GM12878 (cell line): ENCODE results near the gene ATP8A1. TPM values are rescaled to one million over a fixed set of nuclear protein-coding genes. Genes with fewer than 3 reads are reported as not detected.

Experiments used
- ATAC-seq: fragments of 200-7000 bp; cut with Tn5 transposase; 3 replicates; pipeline ENCODE4 v1.9.1; 2020; ENCODE audit warnings: mild to moderate bottlenecking, moderate library complexity
- BruUV-seq: library from RNA; stranded (reverse); fragments of 400-500 nt; replicated peaks from 2 replicates; lab custom pipeline; 2021; lab: Mats Ljungman, UMichigan
- CTCF ChIA-PET: fragments of 300-600 bp; sonication (Branson Sonifier 250); formaldehyde crosslinking; extraction: SDS; loops from one replicate; lab custom pipeline; 2021; ENCODE audit warnings: inconsistent platforms; lab: Yijun Ruan, JAX
- POLR2A ChIA-PET: fragments of 350-600 bp; formaldehyde crosslinking; extraction: SDS; loops from one replicate; lab custom pipeline; 2021; ENCODE audit warnings: inconsistent platforms; lab: Charles Lee
- RAD21 ChIA-PET: fragments of 300-600 bp; sonication (Branson Sonifier 250); formaldehyde crosslinking; loops from one replicate; lab custom pipeline; 2023; ENCODE audit warnings: antibody characterized with exemption; ENCODE audit not compliant: unreplicated experiment; lab: Charles Lee
- SMC1A ChIA-PET: fragments of 300-600 bp; sonication (Branson Sonifier 250); formaldehyde crosslinking; loops from one replicate; lab custom pipeline; 2023; ENCODE audit not compliant: unreplicated experiment, uncharacterized antibody; lab: Charles Lee
- DNase-seq: peaks from one replicate; pipeline ENCODE4 v3.0.0-alpha.2; 2011; ENCODE audit warnings: low read depth, low spot score
- FAIRE-seq: peaks from 3 replicates; lab custom pipeline; 2011; peaks lifted over from hg19 to GRCh38; lab: Jason Lieb, UNC
- H2AFZ ChIP-seq: 2 replicates; pipeline ENCODE4 v1.6.0; 2011; ENCODE audit warnings: low read depth, low read length, control low read depth; ENCODE audit not compliant: control insufficient read depth
- H3K27ac ChIP-seq: 2 replicates; pipeline ENCODE4 v1.5.1; 2011; ENCODE audit warnings: control low read depth; ENCODE audit not compliant: control insufficient read depth, insufficient read depth
- H3K27me3 ChIP-seq, 2 experiments: replicated peaks in 1 of 2; 2 replicates each; pipeline versions ENCODE4 v1.6.0 to v1.6.1; 2011; ENCODE audit warnings: low read length in 1 of 2; ENCODE audit not compliant: control insufficient read depth in 2 of 2, insufficient read depth in 2 of 2
- H3K36me3 ChIP-seq, 2 experiments: 2 replicates each; pipeline ENCODE4 v1.5.1; 2011; ENCODE audit warnings: low read length in 1 of 2; ENCODE audit not compliant: control insufficient read depth in 2 of 2, insufficient read depth in 2 of 2
- H3K4me1 ChIP-seq: 2 replicates; pipeline ENCODE4 v1.6.1; 2011; ENCODE audit warnings: mild to moderate bottlenecking, low read length, moderate library complexity, mixed read lengths; ENCODE audit not compliant: control insufficient read depth, insufficient read depth
- H3K4me2 ChIP-seq: 2 replicates; pipeline ENCODE4 v1.6.0; 2011; ENCODE audit warnings: control low read depth; ENCODE audit not compliant: control insufficient read depth, insufficient read depth
- H3K4me3 ChIP-seq: fragments of 200-600 bp; sonication (generic); 2 replicates; pipeline ENCODE4 v1.5.1; 2016
- H3K79me2 ChIP-seq: 2 replicates; pipeline ENCODE4 v1.6.0; 2011; ENCODE audit warnings: low read length; ENCODE audit not compliant: control insufficient read depth, insufficient read depth
- H3K9ac ChIP-seq: 2 replicates; pipeline ENCODE4 v1.8.0; 2011; ENCODE audit warnings: low read length, control low read depth, mixed read lengths; ENCODE audit not compliant: control insufficient read depth, insufficient read depth
- H3K9me3 ChIP-seq: replicated peaks from 3 replicates; pipeline ENCODE4 v1.5.1; 2011; ENCODE audit warnings: mild to moderate bottlenecking, low read length; ENCODE audit not compliant: control insufficient read depth, insufficient read depth
- H4K20me1 ChIP-seq: 2 replicates; pipeline ENCODE4 v1.6.0; 2011; ENCODE audit not compliant: control insufficient read depth, insufficient read depth
- CBX5 ChIP-seq: sonication (generic); IDR thresholded peaks from 2 replicates; pipeline ENCODE4 v1.6.1; 2016; ENCODE audit warnings: low read depth, moderate library complexity, mild to moderate bottlenecking, inconsistent platforms
- EED ChIP-seq: sonication (generic); IDR thresholded peaks from 2 replicates; pipeline ENCODE4 v1.6.1; 2016; ENCODE audit warnings: antibody characterized with exemption, low read depth
- EGR1 ChIP-seq, 2 experiments: IDR thresholded peaks; 1 replicate in 1 of 2; 2 replicates in 1 of 2; pipeline ENCODE4 v1.6.1; 2011 to 2012; ENCODE audit warnings: low read depth in 2 of 2, low read length in 2 of 2, borderline replicate concordance in 1 of 2, mild to moderate bottlenecking in 1 of 2, moderate library complexity in 1 of 2
- IRF3 ChIP-seq: fragments of 450-650 bp; IDR thresholded peaks from 2 replicates; pipeline ENCODE4 v1.6.1; 2014; ENCODE audit warnings: mild to moderate bottlenecking
- KAT2A ChIP-seq: conservative IDR thresholded peaks from 2 replicates; pipeline ENCODE4 v1.6.1; 2011; ENCODE audit warnings: low read depth, low read length; ENCODE audit not compliant: control insufficient read depth
- KDM1A ChIP-seq: fragments of 200-600 bp; sonication (generic); IDR thresholded peaks from 2 replicates; pipeline ENCODE4 v1.6.1; 2016; ENCODE audit warnings: borderline replicate concordance
- NRF1 ChIP-seq: conservative IDR thresholded peaks from 2 replicates; pipeline ENCODE4 v1.6.1; 2011; ENCODE audit warnings: mild to moderate bottlenecking, low read depth, low read length, improper control_type of control experiment
- SMAD5 ChIP-seq: IDR thresholded peaks from 2 replicates; pipeline ENCODE4 v1.6.1; 2016; ENCODE audit warnings: antibody characterized with exemption, low read depth
- ZNF622 ChIP-seq: fragments of 450-650 bp; IDR thresholded peaks from 2 replicates; pipeline ENCODE4 v1.6.1; 2017; ENCODE audit warnings: mild to moderate bottlenecking, inconsistent platforms
- WGBS: methylation state at CpG from one replicate; pipeline ENCODE4 v1.1.6; 2016; ENCODE audit warnings: low lambda C conversion rate; ENCODE audit not compliant: insufficient replicate concordance, insufficient coverage; ENCODE audit errors: missing lambda C conversion rate; 5-methylcytosine and 5-hydroxymethylcytosine counted together
- in situ Hi-C: fragments of 300-500 bp; cut with MboI; formaldehyde crosslinking; loops from 9 replicates; pipeline ENCODE4 v1.14.3; 2018; ENCODE audit warnings: mixed read lengths
- intact Hi-C: fragments of 100-400 bp; cut with micrococcal nuclease; formaldehyde crosslinking; loops from one replicate; pipeline ENCODE4 v1.14.2; 2022; ENCODE audit not compliant: unreplicated experiment
- polyA plus RNA-seq, 11 experiments: library from polyadenylated mRNA; depleted of rRNA in 4 of 11; unstranded in 6 of 11; stranded (reverse) in 5 of 11; fragments of >200 nt; fragmentation: Nextera tagmentation in 4 of 11; fragmentation: Illumina TruSeq in 1 of 11; extraction: Ambion mirVana in 4 of 11; extraction: Trizol in 1 of 11; gene quantifications; 1 replicate in 1 of 11; 2 replicates in 10 of 11; pipeline versions ENCODE4 v1.2.1 to v1.2.3, GENCODE V29; 2011 to 2016; ENCODE audit warnings: inconsistent platforms in 2 of 11, missing spikeins in 2 of 11, low read depth in 1 of 11
- total RNA-seq, 4 experiments: library from RNA; depleted of rRNA in 3 of 4; stranded (reverse); fragments of >200 nt in 3 of 4; fragmentation: Illumina TruSeq in 1 of 4; extraction: Trizol in 1 of 4; gene quantifications; 2 replicates each; pipeline versions ENCODE4 v1.2.1 to v1.2.3, GENCODE V29; 2013 to 2021
- TF ChIP-seq, protein P1 (sequence below): fragments of 450-650 bp; formaldehyde crosslinking; IDR thresholded peaks from 2 replicates; pipeline ENCODE4 v1.4.0; 2020; ENCODE audit warnings: mild to moderate bottlenecking, moderate library complexity
- TF ChIP-seq, protein P2 (sequence below): fragments of 450-650 bp; IDR thresholded peaks from 2 replicates; pipeline ENCODE4 v1.6.1; 2016; ENCODE audit warnings: mild to moderate bottlenecking

Gene ATP8A1
- total and polyA plus RNA-seq, 10 of the 15 experiments (the other 5 are each of a cell fraction or from before 2014, with no cell fraction given) = 9.0 to 116 (median 37.3) TPM

GRCh38 chr4:42610941-42611340 lies 46.0 kb downstream of the ATP8A1 start:
- RAD21 ChIA-PET = interaction anchor here (0.8 to 1.6 kb wide), 2 partner anchors 11 to 29 kb away, joined by 3 to 5 read pairs; no protein-coding TSS in a partner anchor
- FAIRE-seq = no peak

DNA sequence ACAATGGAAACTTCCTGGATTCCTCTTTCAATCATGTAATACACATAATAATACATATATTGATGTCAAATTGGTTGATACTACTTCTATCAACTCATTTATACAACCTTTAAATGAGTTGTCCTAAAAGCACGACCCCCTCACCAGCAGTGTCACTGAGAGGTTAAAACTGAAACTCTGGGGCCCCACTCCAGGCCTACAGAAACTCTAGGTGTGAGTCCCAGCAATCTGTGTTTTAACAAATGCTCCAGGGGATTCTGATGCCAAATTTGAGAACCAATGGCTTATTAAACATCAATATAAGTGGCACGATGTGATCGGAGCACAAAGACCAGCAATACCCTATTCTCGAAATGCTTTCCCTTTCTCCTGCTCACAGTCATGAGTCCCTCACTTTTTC lies 47.9 kb downstream of the ATP8A1 start:
- in situ Hi-C loops (no loop called here), intact Hi-C loops (no loop called here)
- DNase-seq (no peak), FAIRE-seq (no peak), ATAC-seq (peak; percentile 59)
- ChIA-PET RAD21 (no interaction called here), CTCF (no interaction called here), POLR2A (no interaction called here), SMC1A (no interaction called here)
- no peak overlapping the region for H3K4me2 ChIP-seq
- H3K4me1 ChIP-seq = no peaks in the 10 kb centered on the region; the same call in none of the 2 replicates
- H3K79me2 ChIP-seq = peaks cover 1% of the 10 kb centered on the region
- no peak overlapping the region for H3K4me3 ChIP-seq
- H3K27me3 ChIP-seq = no peaks in the 10 kb centered on the region
- WGBS = 75% methylated on average over 4 of the region's 4 CpGs
- no peaks in the 10 kb centered on the region; the same call in 1 of the 3 replicates for H3K9me3 ChIP-seq
- H3K27ac ChIP-seq = no peak overlapping the region
- H3K36me3 ChIP-seq = peaks cover 7 to 27% of the 10 kb centered on the region in 2 experiments
- H4K20me1 ChIP-seq = no peaks in the 10 kb centered on the region
- H2AFZ ChIP-seq = no peak overlapping the region
- BruUV-seq = no TSS peak
- H3K9ac ChIP-seq = no peak overlapping the region
- no peak for TF ChIP-seq IRF3
- TF ChIP-seq EED = no peak
- TF ChIP-seq NRF1 = no peak
- no peak for TF ChIP-seq SMAD5
- TF ChIP-seq EGR1 (IDR thresholded peaks at IDR 0.05; ENCODE audit: borderline replicate concordance in 1 of 2, low read depth in 2 of 2, low read length in 2 of 2) = no peak
- no peak for TF ChIP-seq KAT2A
- TF ChIP-seq, protein P1, sequence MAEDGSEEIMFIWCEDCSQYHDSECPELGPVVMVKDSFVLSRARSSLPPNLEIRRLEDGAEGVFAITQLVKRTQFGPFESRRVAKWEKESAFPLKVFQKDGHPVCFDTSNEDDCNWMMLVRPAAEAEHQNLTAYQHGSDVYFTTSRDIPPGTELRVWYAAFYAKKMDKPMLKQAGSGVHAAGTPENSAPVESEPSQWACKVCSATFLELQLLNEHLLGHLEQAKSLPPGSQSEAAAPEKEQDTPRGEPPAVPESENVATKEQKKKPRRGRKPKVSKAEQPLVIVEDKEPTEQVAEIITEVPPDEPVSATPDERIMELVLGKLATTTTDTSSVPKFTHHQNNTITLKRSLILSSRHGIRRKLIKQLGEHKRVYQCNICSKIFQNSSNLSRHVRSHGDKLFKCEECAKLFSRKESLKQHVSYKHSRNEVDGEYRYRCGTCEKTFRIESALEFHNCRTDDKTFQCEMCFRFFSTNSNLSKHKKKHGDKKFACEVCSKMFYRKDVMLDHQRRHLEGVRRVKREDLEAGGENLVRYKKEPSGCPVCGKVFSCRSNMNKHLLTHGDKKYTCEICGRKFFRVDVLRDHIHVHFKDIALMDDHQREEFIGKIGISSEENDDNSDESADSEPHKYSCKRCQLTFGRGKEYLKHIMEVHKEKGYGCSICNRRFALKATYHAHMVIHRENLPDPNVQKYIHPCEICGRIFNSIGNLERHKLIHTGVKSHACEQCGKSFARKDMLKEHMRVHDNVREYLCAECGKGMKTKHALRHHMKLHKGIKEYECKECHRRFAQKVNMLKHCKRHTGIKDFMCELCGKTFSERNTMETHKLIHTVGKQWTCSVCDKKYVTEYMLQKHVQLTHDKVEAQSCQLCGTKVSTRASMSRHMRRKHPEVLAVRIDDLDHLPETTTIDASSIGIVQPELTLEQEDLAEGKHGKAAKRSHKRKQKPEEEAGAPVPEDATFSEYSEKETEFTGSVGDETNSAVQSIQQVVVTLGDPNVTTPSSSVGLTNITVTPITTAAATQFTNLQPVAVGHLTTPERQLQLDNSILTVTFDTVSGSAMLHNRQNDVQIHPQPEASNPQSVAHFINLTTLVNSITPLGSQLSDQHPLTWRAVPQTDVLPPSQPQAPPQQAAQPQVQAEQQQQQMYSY (CRISPR knock-in tag) = no peak
- TF ChIP-seq ZNF622 = no peak

More at GRCh38 chr4:42610941-42611340, 46.0 kb downstream of the ATP8A1 start:
- no TSS peak for BruUV-seq
- Histone ChIP-seq H3K9me3 (no peaks in the 10 kb centered on the region; the same call in 1 of the 3 replicates), H3K4me3 (no peak overlapping the region), H3K36me3 (peaks cover 8 to 26% of the 10 kb centered on the region in 2 experiments), H4K20me1 (no peaks in the 10 kb centered on the region), H3K27me3 (no peaks in the 10 kb centered on the region), H3K4me1 (no peaks in the 10 kb centered on the region; the same call in none of the 2 replicates), H3K79me2 (peaks cover 1% of the 10 kb centered on the region), H2AFZ (no peak overlapping the region), H3K4me2 (no peak overlapping the region), H3K9ac (no peak overlapping the region), H3K27ac (no peak overlapping the region)
- in situ Hi-C loops = no loop called here
- ChIA-PET CTCF (interaction anchor here (0.6 to 2.0 kb wide), 4 partner anchors 21 to 744 kb away, joined by 3 to 7 read pairs (median 4); no protein-coding TSS in a partner anchor), POLR2A (interaction anchor here (1.1 kb wide), 1 partner anchor 11 kb away, joined by 3 read pairs; no protein-coding TSS in a partner anchor), SMC1A (interaction anchor here (0.8 to 2.7 kb wide), 14 partner anchors 9 to 158 kb away, joined by 3 to 11 read pairs (median 5); no protein-coding TSS in a partner anchor)
- 86% methylated on average over 4 of the region's 4 CpGs for WGBS
- TF ChIP-seq KDM1A (no peak), CBX5 (peak; percentile 35; the same call in 1 of the 2 replicates)
- TF ChIP-seq, protein P2, sequence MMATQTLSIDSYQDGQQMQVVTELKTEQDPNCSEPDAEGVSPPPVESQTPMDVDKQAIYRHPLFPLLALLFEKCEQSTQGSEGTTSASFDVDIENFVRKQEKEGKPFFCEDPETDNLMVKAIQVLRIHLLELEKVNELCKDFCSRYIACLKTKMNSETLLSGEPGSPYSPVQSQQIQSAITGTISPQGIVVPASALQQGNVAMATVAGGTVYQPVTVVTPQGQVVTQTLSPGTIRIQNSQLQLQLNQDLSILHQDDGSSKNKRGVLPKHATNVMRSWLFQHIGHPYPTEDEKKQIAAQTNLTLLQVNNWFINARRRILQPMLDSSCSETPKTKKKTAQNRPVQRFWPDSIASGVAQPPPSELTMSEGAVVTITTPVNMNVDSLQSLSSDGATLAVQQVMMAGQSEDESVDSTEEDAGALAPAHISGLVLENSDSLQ = peak; percentile 47
- no peak for DNase-seq
- ATAC-seq = no peak
- intact Hi-C loops = no loop called here
